ENCODE results near the gene SELENOF. TPM values are rescaled to one million over a fixed set of nuclear protein-coding genes. Genes with fewer than 3 reads are reported as not detected.
"Not testable (repeated sequence)": the region's sequence is repeated elsewhere in the genome, so short reads cannot be mapped to it uniquely, and the experiment has no call there.

Gene SELENOF
- total RNA-seq, 1 donor from 2014 or later, result 122 TPM

GRCh38 chr1:86922445-86922844 is 8.5 kb upstream of the SELENOF start:
- no peak for DNase-seq (ENCODE audit: extremely low read depth, low read depth, low spot score)

DNA sequence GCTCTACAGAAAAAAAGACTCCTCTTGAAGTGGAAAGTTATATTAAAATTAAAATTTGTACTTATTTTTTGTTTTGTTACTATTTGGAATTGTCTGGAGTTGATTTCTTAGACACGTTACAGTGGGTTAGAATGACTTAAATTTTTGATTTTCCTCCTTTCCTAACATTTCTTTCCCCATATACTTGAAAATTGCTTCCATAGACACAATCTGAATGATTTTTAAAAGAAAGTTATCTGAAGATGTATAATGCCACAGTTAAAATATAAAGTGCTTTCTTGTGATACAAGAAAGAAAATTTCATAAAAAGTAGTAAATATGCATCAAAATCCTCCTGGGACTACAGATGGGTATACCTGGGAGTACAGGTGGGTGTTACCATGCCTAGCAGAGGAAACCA is 2.8 kb upstream of the SELENOF start:
- no peak for DNase-seq (ENCODE audit: extremely low read depth, low read depth, low spot score)

DNA sequence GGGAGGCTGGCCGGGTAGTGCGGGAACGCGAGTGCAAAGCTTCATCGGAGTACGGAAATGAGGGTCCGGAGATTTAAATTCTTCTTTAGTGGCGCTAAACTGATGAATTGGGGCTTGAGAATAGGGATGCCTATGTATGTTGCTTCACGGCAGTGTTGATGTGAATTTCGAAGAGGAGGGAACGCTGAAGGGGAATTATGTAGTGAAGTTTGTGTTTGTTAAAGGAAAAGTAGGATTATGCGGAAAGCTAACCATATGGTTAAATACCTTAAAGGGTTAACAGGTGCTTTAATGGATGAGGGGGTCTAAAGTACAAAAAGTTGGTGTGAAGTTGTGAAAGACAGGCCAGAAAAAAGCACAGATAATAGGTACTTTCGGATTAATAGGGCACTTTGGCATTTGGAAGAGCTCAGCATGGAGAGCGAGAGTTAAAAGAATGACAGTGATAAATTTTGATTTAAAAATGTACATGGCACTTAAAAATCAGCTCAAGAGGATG is 1.9 kb upstream of the SELENOF start:
- no peak for DNase-seq (ENCODE audit: extremely low read depth, low read depth, low spot score)

DNA sequence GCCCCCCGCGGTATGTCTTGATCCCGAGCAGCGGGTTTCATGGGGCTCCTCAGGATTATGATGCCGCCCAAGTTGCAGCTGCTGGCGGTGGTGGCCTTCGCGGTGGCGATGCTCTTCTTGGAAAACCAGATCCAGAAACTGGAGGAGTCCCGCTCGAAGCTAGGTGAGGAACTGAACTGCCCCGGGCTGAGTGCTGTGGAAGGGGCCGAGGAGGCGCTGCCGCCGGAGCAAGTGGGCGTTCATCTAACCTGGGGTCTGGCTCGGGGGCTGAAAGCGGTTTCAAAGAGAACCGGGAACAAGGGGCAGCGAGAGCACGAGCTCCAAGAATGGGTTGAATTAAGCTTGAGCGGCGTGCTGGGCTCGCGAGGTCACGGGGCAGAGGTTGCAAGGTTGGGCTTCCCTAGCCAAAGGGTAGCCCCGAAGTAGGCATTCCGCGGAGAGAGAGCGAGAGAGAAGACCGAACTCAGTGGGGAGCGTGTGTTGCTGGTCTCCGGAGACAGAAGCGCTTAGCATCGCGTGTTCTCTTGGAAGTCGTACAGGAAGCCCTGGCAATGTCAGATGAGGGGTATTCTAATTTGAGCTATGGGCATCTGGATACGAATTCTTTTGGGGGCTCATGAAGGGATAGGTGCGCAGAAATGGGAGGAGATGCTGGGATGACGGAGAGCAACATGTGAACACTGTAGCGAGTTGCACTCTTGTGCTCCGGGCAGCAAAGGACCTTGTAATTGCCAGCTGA is 1.2 kb upstream of the SELENOF start:
- no peak for DNase-seq (ENCODE audit: extremely low read depth, low read depth, low spot score)

DNA sequence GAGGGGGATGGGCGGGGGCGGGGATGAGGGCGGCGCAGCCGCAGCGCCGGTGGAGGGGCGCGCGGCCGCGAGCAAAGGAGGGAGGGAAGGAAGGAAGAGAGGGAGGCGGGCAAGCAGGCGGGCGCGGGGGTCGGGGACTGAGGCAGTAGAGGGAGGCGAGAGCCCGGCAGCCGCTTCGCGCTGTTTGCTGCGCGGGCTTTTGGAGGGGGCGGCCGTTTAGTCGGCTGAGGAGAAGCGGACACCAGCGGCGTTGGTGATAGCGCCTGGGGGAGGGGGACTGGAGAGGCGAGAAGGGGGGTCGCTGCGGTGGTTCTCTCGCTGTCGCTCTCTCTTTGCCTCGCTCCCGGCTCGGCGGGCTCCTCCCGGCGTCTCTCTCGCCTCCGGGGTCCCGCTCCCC is 673 bp upstream of the SELENOF start, which contains the start of gene HS2ST1:
TSS of gene HS2ST1 (plus strand) at position 35 of the 397 bp plus-strand sequence.
- DNase-seq (ENCODE audit: extremely low read depth, low read depth, low spot score), result no peak

DNA sequence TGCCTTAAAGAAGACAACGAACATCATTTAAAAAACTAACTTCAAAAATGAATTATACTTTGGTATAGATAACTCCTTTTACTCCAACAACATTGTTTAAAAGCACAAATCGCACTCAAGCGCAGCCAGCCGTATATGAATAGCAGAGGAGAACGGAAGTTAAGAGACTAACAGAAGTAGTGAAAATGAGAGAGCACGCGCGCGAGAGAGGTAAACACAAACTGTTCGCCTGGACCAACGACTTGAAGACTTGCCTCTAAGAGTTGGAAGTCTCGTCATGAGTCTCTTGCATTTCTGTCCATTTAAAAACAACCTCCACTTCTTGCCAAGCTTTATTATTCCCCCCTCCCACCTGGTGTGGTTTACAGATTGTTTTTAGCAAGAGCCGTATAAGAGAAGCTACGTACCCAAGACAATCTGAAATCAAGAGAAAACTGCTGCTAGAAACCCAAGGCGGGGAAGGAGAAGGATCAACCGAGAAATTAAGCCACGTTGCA is 479 bp downstream of the SELENOF start:
- no peak for DNase-seq (ENCODE audit: extremely low read depth, low read depth, low spot score)

- no peak for DNase-seq (ENCODE audit: extremely low read depth, low read depth, low spot score)
Observed at GRCh38 chr1:86912281-86912900, 1.5 kb downstream of the SELENOF start.

DNA sequence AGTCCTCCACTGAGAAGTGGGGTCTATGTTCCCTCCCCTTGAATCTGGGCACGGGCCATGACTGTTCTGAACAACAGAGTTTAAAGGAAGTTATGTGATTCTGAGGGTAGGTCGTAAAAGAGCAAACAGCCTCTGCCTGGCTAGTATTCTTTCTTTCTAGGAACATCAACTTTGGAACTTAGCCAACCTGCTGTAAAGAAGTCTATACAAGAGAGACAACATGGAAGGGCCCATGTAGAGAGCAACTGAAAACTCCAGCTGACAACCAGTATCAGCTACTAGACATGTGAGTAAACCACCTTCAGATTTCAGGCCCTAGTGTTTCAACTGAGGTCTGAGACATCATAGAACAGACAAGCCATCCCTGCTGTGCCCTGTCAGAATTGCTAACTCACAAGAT is 7.5 kb downstream of the SELENOF start:
- DNase-seq (ENCODE audit: extremely low read depth, low read depth, low spot score), result no peak

DNA sequence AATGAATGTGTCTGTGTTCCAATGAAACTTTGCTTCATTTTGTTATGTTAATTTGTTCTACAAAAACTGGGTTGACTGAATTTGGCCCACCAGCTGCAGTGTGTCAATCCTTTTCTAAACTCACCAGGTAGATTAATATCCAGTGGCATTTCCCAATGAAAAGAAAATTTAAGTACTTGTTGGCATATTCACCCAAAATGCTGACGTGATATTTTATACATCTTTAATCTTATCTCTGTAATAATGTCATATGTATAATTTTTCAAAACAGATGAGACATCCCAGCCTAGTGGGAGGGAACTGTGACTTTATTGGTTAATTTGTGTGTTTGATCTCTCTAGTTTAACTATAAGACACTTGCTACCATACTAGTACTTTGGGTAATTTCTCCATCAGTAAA is 8.1 kb downstream of the SELENOF start:
- DNase-seq (ENCODE audit: extremely low read depth, low read depth, low spot score), result no peak

DNA sequence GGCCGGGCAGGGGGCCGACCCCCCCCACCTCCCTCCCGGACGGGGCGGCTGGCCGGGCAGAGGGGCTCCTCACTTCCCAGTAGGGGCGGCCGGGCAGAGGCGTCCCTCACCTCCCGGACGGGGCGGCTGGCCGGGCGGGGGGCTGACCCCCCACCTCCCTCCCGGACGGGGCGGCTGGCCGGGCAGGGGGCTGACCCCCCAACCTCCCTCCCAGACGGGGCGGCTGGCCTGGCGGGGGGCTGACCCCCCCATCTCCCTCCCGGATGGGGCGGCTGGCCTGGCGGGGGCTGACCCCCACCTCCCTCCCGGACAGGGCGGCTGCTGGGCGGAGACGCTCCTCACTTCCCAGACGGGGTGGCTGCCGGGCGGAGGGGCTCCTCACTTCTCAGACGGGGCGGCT is 14.5 kb downstream of the SELENOF start:
- DNase-seq (ENCODE audit: extremely low read depth, low read depth, low spot score), result not testable (repeated sequence)

- DNase-seq (ENCODE audit: extremely low read depth, low read depth, low spot score), result no peak
Observed at GRCh38 chr1:86888327-86888726, 25.6 kb downstream of the SELENOF start.

GRCh38 chr1:86887479-86888162 is 26.3 kb downstream of the SELENOF start:
- no peak for DNase-seq (ENCODE audit: extremely low read depth, low read depth, low spot score)

- no peak for DNase-seq (ENCODE audit: extremely low read depth, low read depth, low spot score)
Observed at GRCh38 chr1:86875722-86876121, 38.2 kb downstream of the SELENOF start.

- DNase-seq (ENCODE audit: extremely low read depth, low read depth, low spot score), result no peak
Observed at GRCh38 chr1:86872086-86872485, 41.8 kb downstream of the SELENOF start.

GRCh38 chr1:86871001-86871400 is 42.9 kb downstream of the SELENOF start:
- no peak for DNase-seq (ENCODE audit: extremely low read depth, low read depth, low spot score)

DNA sequence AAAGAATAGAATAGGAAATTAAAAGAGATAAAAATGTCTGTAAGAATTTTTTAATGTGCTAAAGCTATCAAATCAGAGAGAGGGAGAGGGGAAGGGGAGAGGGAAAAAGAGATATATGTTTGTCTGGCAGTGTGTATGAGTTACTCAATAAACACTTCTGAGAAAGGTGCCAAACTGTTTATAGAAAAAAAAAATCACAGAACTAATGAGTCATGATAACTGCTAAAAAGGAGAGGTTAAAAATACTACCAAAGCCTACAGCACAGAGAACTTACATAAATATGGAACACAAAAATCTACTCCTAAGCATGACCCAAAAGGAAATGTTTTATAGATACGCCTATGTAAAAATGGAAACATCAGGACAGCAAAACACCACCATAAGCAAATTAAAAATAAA is 45.4 kb downstream of the SELENOF start:
- no peak for DNase-seq (ENCODE audit: extremely low read depth, low read depth, low spot score)

- DNase-seq (ENCODE audit: extremely low read depth, low read depth, low spot score), result not testable (repeated sequence)
Observed at GRCh38 chr1:86867278-86867677, 46.6 kb downstream of the SELENOF start.

DNA sequence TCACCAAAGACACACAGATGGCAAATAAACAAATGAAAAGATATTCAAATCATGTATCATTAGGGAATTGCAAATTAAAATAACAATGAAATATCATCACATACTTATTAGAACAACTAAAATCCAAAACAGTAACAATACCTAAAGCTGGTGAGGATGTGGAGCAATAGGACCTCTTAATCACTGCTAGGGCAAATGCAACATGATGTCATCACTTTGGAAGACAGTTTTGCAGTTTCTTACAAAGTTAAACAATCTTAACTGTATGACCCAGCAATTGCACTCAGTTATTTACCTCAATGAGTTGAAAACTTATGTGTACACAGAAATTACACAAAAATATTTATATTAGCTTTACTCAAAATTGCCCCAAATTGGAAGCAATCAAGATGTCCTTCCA is 47.3 kb downstream of the SELENOF start:
- no peak for DNase-seq (ENCODE audit: extremely low read depth, low read depth, low spot score)

DNA sequence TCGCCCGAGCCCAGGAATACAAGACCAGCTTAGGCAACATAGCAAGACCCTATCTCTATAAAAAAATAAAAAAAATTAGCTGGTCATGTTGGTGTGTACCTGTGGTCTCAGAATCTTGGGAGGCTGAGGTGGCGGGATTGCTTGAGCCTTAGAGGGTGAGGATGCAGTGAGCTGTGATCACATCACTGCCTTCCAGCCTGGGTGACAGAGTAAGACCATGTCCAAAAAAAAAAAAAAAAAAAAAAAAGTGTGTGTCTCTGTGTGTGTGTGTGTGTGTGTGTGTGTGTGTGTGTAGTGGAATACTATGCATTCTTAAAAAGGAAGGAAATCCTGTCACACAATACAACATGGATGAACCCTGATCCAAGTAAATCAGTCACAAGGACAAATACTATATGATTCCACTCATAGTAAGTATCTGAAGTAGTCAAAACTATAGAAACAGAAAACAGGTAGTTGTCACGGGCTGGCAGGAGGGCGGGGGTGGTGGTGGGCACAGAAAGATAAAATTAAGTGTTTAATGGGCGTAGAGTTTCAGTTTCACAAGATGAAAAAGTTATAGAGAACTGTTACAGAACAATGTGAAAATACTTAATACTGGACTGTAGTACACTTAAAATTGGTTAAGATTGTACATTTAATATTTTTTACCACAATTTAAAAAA is 47.8 kb downstream of the SELENOF start:
- DNase-seq (ENCODE audit: extremely low read depth, low read depth, low spot score), result no peak

GRCh38 chr1:86862920-86863319 is 51.0 kb downstream of the SELENOF start:
- DNase-seq (ENCODE audit: extremely low read depth, low read depth, low spot score), result no peak

DNA sequence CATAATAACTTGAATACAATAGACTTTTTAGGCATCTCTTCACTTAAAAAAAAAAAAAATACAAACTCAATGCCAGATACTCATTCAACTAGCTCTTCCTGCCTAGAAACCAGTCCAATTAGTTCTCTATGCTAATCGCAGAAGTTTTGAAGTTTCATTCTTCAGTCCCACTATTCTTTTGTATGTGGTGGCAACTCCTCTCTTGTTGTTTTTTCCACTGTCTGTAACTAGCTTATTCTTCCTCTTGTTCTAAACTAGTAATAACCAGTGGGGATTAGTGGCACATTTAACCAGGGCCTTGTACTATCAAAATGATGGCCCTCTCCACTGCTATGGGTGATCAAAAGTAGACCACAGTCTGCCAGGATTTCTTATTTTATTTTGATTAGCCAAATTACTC is 52.5 kb downstream of the SELENOF start:
- DNase-seq (ENCODE audit: extremely low read depth, low read depth, low spot score), result no peak
